RWPE1 (cell line): ENCODE results near the gene PAK6.
A peak's percentile ranks its signal among the peaks of the same experiment; 100 is the strongest.

Experiments used
- CTCF ChIA-PET: fragments of 350-600 bp; sonication (Branson Sonifier 250); formaldehyde crosslinking; extraction: SDS; loops from one replicate; lab custom pipeline; 2021; lab: Yijun Ruan, JAX
- POLR2A ChIA-PET: fragments of 400-600 bp; formaldehyde crosslinking; extraction: SDS; loops from one replicate; lab custom pipeline; 2020; ENCODE audit warnings: antibody characterized with exemption; ENCODE audit not compliant: low non-redundant PET; lab: Yijun Ruan, JAX
- DNase-seq: peaks from one replicate; pipeline ENCODE4 v3.0.0; 2012; ENCODE audit warnings: low spot score
- H3K27ac ChIP-seq: fragments of 450-650 bp; 2 replicates; pipeline ENCODE4 v1.5.1; 2017
- TF ChIP-seq, protein P1 (sequence below): fragments of 450-650 bp; conservative IDR thresholded peaks from 2 replicates; pipeline ENCODE4 v1.5.1; 2017; ENCODE audit warnings: low read depth, mild to moderate bottlenecking

Gene PAK6

DNA sequence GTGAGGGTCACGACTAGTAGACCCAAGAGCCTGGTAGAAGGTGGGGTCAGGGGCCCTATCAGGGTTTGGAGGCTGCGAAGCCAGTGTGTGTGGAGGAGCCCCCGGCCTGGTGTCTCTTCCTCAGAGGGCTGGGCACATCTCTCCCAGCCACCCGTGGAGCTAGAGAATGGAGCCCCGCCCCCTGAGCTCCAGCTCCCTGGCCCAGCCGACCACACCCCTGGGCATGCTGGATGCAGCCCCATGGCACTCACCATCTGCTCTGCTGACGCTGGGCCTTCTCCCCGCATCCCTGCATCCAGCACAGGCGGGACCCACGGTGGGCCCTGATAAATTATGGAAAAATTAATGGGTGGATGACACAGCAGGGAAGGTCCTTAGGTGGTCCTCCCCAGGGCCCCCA lies 26.5 kb downstream of the PAK6 start:
- TF ChIP-seq, protein P1, sequence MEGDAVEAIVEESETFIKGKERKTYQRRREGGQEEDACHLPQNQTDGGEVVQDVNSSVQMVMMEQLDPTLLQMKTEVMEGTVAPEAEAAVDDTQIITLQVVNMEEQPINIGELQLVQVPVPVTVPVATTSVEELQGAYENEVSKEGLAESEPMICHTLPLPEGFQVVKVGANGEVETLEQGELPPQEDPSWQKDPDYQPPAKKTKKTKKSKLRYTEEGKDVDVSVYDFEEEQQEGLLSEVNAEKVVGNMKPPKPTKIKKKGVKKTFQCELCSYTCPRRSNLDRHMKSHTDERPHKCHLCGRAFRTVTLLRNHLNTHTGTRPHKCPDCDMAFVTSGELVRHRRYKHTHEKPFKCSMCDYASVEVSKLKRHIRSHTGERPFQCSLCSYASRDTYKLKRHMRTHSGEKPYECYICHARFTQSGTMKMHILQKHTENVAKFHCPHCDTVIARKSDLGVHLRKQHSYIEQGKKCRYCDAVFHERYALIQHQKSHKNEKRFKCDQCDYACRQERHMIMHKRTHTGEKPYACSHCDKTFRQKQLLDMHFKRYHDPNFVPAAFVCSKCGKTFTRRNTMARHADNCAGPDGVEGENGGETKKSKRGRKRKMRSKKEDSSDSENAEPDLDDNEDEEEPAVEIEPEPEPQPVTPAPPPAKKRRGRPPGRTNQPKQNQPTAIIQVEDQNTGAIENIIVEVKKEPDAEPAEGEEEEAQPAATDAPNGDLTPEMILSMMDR = no peak
- POLR2A ChIA-PET = no interaction called here
- CTCF ChIA-PET = interaction anchor here (1.3 kb wide), 1 partner anchor 9 kb away, joined by 6 read pairs; no protein-coding TSS in a partner anchor
- peak overlapping the region; percentile 89 for H3K27ac ChIP-seq
- DNase-seq = no peak

DNA sequence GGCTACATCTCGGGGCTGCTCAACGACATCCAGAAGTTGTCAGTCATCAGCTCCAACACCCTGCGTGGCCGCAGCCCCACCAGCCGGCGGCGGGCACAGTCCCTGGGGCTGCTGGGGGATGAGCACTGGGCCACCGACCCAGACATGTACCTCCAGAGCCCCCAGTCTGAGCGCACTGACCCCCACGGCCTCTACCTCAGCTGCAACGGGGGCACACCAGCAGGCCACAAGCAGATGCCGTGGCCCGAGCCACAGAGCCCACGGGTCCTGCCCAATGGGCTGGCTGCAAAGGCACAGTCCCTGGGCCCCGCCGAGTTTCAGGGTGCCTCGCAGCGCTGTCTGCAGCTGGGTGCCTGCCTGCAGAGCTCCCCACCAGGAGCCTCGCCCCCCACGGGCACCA lies 27.0 kb downstream of the PAK6 start:
- ChIA-PET CTCF (interaction anchor here (1.3 kb wide), 1 partner anchor 9 kb away, joined by 6 read pairs; no protein-coding TSS in a partner anchor), POLR2A (no interaction called here)
- DNase-seq = no peak
- H3K27ac ChIP-seq = peak overlapping the region; percentile 89
- TF ChIP-seq, protein P1 = no peak

DNA sequence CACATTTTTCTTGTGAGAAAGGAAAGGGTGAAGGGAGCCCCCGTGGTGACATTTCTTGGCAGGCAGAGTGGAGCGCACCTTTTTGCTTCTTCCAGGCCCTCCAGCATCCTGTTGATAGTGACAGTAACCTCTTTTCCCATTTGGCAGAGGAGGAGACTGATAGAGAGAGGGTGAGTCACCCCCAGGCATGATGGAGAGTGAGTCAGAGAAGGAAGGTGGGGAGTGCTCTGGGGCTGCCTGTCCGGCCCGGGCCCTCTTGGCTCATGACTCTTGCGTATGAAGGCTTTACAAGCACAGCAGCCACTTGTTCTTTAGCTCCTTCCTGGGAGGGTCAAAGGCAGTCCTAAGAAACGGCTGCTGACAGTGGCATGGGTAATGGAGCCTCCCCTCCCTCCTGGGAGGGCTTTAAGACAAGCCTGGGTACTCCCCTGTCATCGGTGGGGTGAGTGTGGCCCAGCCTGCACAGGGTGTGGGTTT lies 28.0 kb downstream of the PAK6 start:
- peak; percentile 98 for DNase-seq
- TF ChIP-seq, protein P1 = no peak
- H3K27ac ChIP-seq = peak overlapping the region; percentile 89
- CTCF ChIA-PET = interaction anchor here (0.7 to 1.3 kb wide), 2 partner anchors 12 to 1567 kb away, joined by 3 to 4 read pairs; no protein-coding TSS in a partner anchor
- POLR2A ChIA-PET = no interaction called here

DNA sequence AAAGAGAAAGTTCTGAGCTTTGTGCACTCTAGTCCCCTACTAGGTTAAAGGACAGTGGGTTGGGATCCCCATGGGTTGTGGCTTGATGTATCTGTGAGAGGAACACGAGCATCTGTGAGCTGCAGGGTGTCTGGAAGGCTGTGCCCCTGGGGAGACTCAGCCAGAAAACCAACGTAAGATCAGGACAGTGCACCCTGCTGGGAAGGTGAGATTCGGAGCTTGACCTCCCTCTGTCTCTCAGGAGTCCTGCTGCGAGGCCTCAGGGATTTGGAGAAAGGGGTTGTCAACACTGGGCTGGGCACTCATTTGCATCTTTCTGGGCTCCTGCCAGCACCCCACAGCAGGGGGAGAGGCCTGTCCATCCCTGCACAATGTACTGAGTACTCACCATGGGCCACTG lies 28.8 kb downstream of the PAK6 start:
- TF ChIP-seq, protein P1 = no peak
- no peak for DNase-seq
- ChIA-PET POLR2A (no interaction called here), CTCF (interaction anchor here (0.7 to 1.3 kb wide), 3 partner anchors 12 to 1568 kb away, joined by 3 to 4 read pairs (median 4); no protein-coding TSS in a partner anchor)
- peak overlapping the region; percentile 89 for H3K27ac ChIP-seq

DNA sequence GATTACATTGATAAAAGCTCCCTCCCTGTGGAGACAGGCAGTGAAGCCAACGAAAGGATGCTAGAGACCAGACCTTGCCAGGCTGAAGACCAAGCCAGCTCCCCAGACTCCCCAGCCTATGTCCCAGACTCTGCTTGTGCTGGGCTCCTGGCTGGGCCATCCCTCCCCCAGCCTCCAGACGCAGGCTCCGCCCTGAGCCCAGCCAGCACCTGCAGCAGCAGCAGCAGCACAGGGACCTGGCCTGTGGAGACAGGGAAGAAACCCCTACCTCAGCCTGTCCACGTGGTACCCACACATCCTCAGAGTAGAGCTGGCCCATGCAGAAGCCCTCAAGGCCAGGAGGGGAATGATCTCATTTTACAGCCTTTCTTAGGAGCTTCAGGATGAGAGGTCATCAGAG lies 30.7 kb downstream of the PAK6 start:
- TF ChIP-seq, protein P1 = no peak
- DNase-seq = no peak
- no peak overlapping the region for H3K27ac ChIP-seq
- CTCF ChIA-PET = interaction anchor here (0.6 to 7.0 kb wide), 4 partner anchors 52 to 99 kb away, joined by 3 to 112 read pairs (median 4); no protein-coding TSS in a partner anchor
- POLR2A ChIA-PET = no interaction called here

DNA sequence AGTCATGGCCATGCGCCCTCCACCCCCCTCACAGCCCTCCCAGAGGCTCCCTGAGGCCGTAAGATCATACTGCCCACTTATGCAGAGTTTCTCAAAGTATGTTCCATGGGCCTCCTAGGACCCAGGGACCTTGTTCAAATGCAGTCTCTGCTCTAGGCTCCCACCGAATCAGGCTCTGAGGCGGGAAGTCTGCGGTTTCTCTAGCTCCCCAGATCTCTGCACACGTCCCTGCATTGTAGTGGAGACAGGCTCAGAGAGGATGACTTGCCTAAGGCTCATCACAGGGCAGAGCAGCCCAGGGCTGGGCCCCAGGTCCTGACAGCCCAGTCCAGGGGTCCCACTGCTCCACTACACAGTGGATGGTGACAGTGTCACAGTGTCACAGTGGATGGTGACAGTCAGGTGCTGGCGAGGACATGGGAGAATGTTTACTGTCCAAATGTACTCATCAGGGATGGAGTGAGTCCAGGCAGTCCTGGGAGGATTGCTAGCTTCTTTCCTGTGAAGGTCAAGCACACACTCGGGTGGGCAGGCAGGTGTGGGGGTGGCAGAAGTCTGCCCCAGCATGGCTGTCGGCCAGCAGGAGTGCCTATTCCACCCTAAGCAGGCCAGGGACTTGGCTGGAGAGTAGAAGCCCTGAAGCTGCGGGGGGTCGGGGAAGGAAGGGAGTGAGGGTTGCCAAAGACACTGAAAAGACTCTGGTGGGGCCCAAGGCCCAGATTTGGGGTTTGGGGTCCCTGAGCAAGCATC lies 31.6 kb downstream of the PAK6 start:
- ChIA-PET CTCF (interaction anchor here (0.8 to 7.0 kb wide), 4 partner anchors 9 to 66 kb away, joined by 4 to 112 read pairs (median 5); no protein-coding TSS in a partner anchor), POLR2A (no interaction called here)
- peak overlapping the region; percentile 13 for H3K27ac ChIP-seq
- TF ChIP-seq, protein P1 = no peak
- no peak for DNase-seq
